ENCODE data around the gene PTPRD.

Gene PTPRD

DNA sequence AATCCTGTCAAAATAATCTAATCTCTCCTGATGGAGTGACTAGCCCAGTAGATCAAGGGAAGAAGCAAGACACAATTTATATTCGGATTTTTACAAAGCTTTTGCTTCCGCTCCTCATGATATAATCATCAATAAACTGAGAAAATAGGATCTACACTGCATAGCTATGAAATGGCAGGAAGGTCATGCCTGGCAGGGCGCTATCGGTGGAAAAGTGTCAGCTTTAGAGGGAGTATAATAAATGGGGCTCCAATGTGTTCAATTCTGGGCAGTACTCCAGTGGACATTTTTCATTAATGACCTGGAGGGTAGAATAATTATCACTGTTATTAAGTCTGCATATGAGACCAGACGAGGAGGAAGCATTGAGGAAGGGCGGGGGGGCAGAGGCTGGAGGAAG, 1799.9 kb downstream of the PTPRD start:
- TF ChIP-seq, protein P1, sequence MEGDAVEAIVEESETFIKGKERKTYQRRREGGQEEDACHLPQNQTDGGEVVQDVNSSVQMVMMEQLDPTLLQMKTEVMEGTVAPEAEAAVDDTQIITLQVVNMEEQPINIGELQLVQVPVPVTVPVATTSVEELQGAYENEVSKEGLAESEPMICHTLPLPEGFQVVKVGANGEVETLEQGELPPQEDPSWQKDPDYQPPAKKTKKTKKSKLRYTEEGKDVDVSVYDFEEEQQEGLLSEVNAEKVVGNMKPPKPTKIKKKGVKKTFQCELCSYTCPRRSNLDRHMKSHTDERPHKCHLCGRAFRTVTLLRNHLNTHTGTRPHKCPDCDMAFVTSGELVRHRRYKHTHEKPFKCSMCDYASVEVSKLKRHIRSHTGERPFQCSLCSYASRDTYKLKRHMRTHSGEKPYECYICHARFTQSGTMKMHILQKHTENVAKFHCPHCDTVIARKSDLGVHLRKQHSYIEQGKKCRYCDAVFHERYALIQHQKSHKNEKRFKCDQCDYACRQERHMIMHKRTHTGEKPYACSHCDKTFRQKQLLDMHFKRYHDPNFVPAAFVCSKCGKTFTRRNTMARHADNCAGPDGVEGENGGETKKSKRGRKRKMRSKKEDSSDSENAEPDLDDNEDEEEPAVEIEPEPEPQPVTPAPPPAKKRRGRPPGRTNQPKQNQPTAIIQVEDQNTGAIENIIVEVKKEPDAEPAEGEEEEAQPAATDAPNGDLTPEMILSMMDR (IDR thresholded peaks at IDR 0.05; ENCODE audit: extremely low read depth, missing control alignments), result no peak

DNA sequence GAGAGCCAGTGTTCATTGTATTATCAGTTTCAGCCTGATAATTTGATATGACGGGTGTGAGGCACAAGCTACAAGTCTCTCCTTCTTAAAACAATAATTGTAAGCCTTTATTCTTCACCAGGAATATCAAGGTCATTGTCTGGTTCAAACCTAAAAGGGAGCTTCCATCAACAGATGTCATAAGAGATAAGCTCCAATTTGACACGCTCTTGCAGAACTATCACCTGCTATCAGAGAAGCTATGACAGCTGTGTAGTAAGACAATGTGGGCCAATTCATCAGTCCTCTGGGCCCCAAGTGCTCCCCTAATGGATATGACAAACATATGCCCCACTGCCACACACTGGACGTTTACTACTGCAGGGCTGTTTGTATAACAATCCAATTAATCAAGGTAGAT, 1803.1 kb downstream of the PTPRD start:
- DNase-seq (ENCODE audit: low spot score), result no peak
- TF ChIP-seq, protein P1 (IDR thresholded peaks at IDR 0.05; ENCODE audit: extremely low read depth, missing control alignments), result no peak

More for the DNA sequence above, 1799.9 kb downstream of the PTPRD start:
- DNase-seq (ENCODE audit: low spot score), result no peak

DNA sequence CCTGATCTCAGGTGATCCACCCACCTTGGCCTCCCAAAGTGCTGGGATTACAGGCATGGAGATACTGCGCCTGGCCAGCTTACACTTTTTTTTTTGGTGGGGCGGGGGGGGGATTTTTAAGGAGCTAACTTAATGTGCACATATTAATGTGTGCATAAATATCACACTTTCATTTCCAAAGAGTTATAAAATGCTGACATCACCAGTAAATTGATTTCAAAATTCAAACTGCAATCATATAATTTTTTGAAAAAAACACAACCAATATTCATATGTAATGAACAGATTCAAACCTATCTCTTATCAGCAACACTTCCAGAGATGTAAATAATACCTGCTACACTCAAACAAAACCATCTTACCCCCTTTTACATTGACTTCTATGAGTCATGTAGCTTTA, 1806.7 kb downstream of the PTPRD start:
- DNase-seq (ENCODE audit: low spot score), result no peak
- TF ChIP-seq, protein P1 (IDR thresholded peaks at IDR 0.05; ENCODE audit: extremely low read depth, missing control alignments), result no peak

DNA sequence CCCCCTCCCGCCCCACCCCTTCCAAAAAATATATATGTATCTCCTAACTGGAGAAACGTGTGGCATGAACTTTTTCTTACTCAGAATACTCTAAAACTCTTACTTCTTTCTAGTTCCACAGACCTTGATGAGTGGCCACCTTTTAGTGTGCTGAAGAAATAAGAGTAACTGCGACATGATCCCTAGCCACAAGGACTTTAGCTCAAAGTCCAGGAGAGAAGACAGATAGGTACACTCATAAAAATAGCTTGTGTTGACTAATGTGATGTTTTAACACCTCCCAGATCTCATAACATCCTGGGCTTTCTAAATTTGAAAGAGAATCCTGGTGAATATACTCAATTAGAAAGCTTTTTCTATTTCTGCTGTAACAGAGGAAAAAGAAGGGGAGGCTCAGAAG, 1808.2 kb downstream of the PTPRD start:
- no peak for DNase-seq (ENCODE audit: low spot score)
- TF ChIP-seq, protein P1 (IDR thresholded peaks at IDR 0.05; ENCODE audit: extremely low read depth, missing control alignments), result no peak

DNA sequence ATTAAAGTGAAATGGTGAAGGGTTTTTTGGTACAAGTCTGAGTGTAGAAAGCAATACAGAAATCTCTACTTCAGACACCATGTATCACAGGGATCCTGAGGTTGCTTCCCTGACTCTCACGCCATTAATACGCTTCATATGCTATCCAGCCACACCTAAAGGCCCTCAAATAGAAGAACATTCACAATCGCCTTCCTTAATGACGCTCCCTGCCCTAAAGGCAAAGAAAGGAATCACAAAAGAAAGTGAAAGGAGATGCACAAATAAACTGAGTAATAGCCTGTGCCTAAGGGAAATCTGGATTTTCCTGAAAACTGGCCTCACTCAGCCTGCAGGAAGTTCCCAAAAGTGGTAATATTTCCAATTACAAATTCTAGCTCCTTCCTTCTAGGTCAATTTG, 1810.6 kb downstream of the PTPRD start:
- DNase-seq (ENCODE audit: low spot score), result no peak
- TF ChIP-seq, protein P1 (IDR thresholded peaks at IDR 0.05; ENCODE audit: extremely low read depth, missing control alignments), result no peak

DNA sequence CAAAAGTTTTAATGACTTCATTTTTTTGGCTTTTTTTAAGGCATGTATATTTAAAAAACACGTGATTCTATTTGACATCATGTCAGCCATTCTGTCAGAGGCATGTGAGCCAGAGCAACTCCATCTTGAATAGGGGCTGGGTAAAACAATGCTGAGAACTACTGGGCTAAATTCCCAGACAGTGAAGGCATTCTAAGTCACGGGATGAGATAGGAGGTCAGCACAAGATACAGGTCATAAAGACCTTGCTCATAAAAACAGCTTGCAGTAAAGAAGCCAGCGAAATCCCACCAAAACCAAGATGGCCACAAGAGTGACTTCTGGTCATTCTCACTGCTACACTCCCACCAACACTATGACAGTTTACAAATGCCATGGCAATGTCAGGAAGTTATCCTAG, 1812.6 kb downstream of the PTPRD start:
- no peak for DNase-seq (ENCODE audit: low spot score)
- TF ChIP-seq, protein P1 (IDR thresholded peaks at IDR 0.05; ENCODE audit: extremely low read depth, missing control alignments), result no peak

DNA sequence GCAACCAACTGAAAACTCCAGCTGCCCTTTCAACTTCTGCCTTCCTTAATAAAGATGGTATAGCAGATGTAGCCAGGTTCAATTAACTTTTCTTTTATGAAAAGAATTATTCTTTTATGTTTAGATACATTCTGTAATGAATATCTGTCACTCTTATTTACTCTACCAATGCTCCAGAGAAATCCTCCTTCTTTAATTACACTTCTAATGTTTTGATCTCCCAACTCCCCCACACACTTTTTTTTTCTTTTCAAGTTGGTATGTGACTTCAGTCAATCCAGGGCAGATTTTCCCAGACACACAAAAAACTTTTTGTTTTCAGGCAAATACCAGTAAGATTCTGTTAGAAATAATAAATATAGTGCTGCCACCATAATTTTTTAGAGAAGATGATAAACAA, 1813.2 kb downstream of the PTPRD start:
- TF ChIP-seq, protein P1 (IDR thresholded peaks at IDR 0.05; ENCODE audit: extremely low read depth, missing control alignments), result no peak

More for the DNA sequence above, 1813.2 kb downstream of the PTPRD start:
- DNase-seq (ENCODE audit: low spot score), result no peak

Measured in GM20000 (cell line).